GM12873 (cell line): ENCODE results near the gene WIPF3.

Source experiments
- TF ChIP-seq, protein P1 (sequence below): IDR thresholded peaks from 2 replicates; pipeline ENCODE4 v1.5.1; 2012; ENCODE audit warnings: low read depth, mild to moderate bottlenecking, moderate library complexity, low read length, control low read depth; ENCODE audit not compliant: insufficient read depth; ENCODE audit errors: missing control alignments

The WIPF3 gene

GRCh38 chr7:29851487-29851886 is 45.2 kb downstream of the WIPF3 start:
- TF ChIP-seq, protein P1, sequence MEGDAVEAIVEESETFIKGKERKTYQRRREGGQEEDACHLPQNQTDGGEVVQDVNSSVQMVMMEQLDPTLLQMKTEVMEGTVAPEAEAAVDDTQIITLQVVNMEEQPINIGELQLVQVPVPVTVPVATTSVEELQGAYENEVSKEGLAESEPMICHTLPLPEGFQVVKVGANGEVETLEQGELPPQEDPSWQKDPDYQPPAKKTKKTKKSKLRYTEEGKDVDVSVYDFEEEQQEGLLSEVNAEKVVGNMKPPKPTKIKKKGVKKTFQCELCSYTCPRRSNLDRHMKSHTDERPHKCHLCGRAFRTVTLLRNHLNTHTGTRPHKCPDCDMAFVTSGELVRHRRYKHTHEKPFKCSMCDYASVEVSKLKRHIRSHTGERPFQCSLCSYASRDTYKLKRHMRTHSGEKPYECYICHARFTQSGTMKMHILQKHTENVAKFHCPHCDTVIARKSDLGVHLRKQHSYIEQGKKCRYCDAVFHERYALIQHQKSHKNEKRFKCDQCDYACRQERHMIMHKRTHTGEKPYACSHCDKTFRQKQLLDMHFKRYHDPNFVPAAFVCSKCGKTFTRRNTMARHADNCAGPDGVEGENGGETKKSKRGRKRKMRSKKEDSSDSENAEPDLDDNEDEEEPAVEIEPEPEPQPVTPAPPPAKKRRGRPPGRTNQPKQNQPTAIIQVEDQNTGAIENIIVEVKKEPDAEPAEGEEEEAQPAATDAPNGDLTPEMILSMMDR: no peak

- TF ChIP-seq, protein P1: no peak
Observed at GRCh38 chr7:29852457-29852856, 46.1 kb downstream of the WIPF3 start.

DNA sequence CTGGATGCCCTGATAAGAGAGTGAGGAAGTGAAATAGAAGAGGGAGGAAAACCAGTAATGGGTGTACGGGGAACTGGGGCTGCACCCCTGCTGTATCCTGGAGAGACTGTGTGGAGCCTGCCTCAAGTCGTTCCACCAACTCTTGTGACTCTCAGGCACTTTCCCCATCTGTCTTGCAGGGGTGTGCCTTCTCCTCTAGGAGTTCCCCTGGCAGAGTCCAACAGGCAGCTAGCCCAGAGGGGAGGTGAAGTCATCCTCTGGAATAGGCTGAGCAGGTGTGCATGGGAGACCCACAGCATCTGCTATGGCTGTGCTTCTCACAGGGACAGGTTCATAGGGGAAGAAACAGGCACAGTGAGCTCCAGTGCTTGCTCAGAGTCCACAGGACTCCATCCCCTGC is 46.8 kb downstream of the WIPF3 start:
- TF ChIP-seq, protein P1: no peak

- TF ChIP-seq, protein P1: no peak
Observed at GRCh38 chr7:29853789-29854188, 47.5 kb downstream of the WIPF3 start.

DNA sequence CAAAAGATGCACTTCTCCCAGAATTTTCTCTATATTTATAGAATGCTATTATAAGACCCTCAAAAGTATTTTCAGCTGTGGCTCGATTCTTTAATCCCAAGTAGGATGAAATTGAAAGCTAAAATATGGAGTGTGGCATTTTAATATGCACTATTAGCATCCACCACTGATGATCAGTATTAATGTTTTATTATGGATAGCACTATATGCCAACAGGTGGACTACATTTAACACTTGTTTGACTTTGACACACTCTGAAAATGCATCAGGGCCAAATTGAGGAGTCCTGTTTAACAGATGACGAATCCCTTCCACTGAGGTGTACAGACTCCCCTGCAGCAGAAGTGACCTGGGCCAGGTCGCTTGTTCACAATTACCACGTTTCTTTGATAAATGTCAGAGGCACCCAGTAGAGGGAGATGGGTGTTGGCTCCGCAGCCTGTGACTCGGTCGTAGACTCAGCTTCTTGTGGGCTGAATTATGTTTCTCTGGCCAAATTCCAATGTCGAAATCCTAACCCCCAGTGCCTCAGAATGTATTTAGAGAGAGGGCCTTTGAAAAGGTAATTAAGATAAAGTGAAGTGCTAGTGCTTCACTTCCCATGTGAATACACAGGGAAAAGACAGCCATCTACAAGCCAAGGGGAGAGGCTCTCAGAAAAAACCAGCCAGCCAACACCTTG is 48.1 kb downstream of the WIPF3 start:
- TF ChIP-seq, protein P1: no peak

- TF ChIP-seq, protein P1: no peak
Observed at GRCh38 chr7:29857654-29858053, 51.3 kb downstream of the WIPF3 start.

- TF ChIP-seq, protein P1: no peak
Observed at GRCh38 chr7:29858191-29858951, 52.1 kb downstream of the WIPF3 start.
